ENCODE measurements around the gene USP17L28. TPM values are rescaled to one million over a fixed set of nuclear protein-coding genes. Genes with fewer than 3 reads are reported as not detected.
"Not testable (repeated sequence)": the region's sequence is repeated elsewhere in the genome, so short reads cannot be mapped to it uniquely, and the experiment has no call there.

USP17L28 gene, protein sequence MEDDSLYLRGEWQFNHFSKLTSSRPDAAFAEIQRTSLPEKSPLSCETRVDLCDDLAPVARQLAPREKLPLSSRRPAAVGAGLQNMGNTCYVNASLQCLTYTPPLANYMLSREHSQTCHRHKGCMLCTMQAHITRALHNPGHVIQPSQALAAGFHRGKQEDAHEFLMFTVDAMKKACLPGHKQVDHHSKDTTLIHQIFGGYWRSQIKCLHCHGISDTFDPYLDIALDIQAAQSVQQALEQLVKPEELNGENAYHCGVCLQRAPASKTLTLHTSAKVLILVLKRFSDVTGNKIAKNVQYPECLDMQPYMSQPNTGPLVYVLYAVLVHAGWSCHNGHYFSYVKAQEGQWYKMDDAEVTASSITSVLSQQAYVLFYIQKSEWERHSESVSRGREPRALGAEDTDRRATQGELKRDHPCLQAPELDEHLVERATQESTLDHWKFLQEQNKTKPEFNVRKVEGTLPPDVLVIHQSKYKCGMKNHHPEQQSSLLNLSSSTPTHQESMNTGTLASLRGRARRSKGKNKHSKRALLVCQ
- total RNA-seq, result not detected
- polyA plus RNA-seq (2013, experiment 1 of 2), result not detected
- not detected for polyA plus RNA-seq (2013, experiment 2 of 2)
- long read RNA-seq, experiment 1, result 0 reads
- long read RNA-seq, experiment 2, result 0 reads
- long read RNA-seq, experiment 3, result 0 reads
- long read RNA-seq, experiment 4, result 0 reads

DNA sequence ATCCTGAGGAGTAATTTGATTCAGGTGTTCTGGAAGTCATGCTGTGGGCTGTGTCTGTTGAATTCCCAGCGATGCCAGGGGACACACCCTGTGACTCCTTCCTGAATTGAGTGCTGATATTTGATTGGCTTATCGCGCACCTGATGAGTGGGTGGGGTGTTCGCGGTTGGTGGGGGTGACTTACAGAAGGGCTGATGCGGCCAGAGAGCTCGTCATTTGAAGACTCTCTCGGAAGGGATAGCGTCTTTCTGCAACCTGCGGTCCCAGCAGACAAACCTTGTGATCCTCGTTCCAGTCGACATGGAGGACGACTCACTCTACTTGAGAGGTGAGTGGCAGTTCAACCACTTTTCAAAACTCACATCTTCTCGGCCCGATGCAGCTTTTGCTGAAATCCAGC is at the start of gene USP17L28:
Gene USP17L28, plus strand, starts transcription at position 301 of the 400 bp plus-strand sequence. Its CDS starts 0 bp downstream, at position 301.
- H3K27me3 ChIP-seq (ENCODE audit: control insufficient read depth, insufficient read depth, low read length, poor library complexity, severe bottlenecking); DNase-seq; H3K9me3 ChIP-seq (ENCODE audit: control insufficient read depth, low read length); H3K27ac ChIP-seq (ENCODE audit: low read depth, low read length); H3K4me3 ChIP-seq (ENCODE audit: low read length); H3K27ac Mint-ChIP-seq; H3K36me3 Mint-ChIP-seq (ENCODE audit: low read depth); H3K27me3 Mint-ChIP-seq (ENCODE audit: insufficient read depth); H3K4me1 Mint-ChIP-seq; H3K36me3 ChIP-seq (ENCODE audit: control insufficient read depth, insufficient read depth, low read length); H3K9me3 Mint-ChIP-seq; H3K4me1 ChIP-seq (ENCODE audit: control insufficient read depth, insufficient read depth, low read length); H3K4me3 Mint-ChIP-seq; H3K9ac ChIP-seq (ENCODE audit: extremely low read depth, low read length, poor library complexity, severe bottlenecking): not testable (repeated sequence)
- WGBS, 2 experiments (ENCODE audit: insufficient coverage in 1 of 2, insufficient read length in 1 of 2), result no CpG with 5 or more reads among the region's 15 CpGs

DNA sequence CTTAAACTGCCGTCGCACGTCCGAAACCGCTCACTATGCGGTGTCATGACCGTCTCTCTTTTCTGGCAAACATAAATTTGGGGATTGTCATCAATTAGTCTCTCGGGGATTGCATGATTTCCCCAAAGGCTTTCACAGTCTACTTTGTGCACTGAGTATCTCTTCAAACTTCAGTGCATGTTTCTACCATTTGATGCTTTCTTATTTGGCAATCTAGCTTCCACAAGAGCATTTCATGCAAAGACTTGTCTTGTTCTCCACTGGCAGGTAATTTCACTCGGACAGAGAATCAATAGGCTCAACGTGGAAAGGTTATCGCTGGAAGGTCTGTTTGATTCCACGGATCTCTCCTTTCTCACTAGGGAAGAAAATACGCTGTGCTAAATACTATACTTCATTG is 24.5 kb upstream of the USP17L28 start:
- not testable (repeated sequence) for H3K4me3 ChIP-seq (ENCODE audit: low read length); H3K27me3 ChIP-seq (ENCODE audit: control insufficient read depth, insufficient read depth, low read length, poor library complexity, severe bottlenecking); H3K4me1 ChIP-seq (ENCODE audit: control insufficient read depth, insufficient read depth, low read length); H3K36me3 Mint-ChIP-seq (ENCODE audit: low read depth); H3K36me3 ChIP-seq (ENCODE audit: control insufficient read depth, insufficient read depth, low read length); H3K27ac ChIP-seq (ENCODE audit: low read depth, low read length); H3K9me3 Mint-ChIP-seq; H3K27me3 Mint-ChIP-seq (ENCODE audit: insufficient read depth); H3K4me3 Mint-ChIP-seq; H3K4me1 Mint-ChIP-seq; DNase-seq; H3K9ac ChIP-seq (ENCODE audit: extremely low read depth, low read length, poor library complexity, severe bottlenecking); H3K9me3 ChIP-seq (ENCODE audit: control insufficient read depth, low read length); H3K27ac Mint-ChIP-seq
- WGBS, 2 experiments (ENCODE audit: insufficient coverage in 1 of 2, insufficient read length in 1 of 2), result 44% methylated on average over 3 of the region's 13 CpGs; no CpG with 5 or more reads in 1 of the 2 experiments

DNA sequence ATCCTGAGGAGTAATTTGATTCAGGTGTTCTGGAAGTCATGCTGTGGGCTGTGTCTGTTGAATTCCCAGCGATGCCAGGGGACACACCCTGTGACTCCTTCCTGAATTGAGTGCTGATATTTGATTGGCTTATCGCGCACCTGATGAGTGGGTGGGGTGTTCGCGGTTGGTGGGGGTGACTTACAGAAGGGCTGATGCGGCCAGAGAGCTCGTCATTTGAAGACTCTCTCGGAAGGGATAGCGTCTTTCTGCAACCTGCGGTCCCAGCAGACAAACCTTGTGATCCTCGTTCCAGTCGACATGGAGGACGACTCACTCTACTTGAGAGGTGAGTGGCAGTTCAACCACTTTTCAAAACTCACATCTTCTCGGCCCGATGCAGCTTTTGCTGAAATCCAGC is 23.8 kb upstream of the USP17L28 start, which contains the start of gene USP17L24:
Gene USP17L24, plus strand, starts transcription at position 301 of the 400 bp plus-strand sequence. Its CDS starts 0 bp downstream, at position 301.
- no CpG with 5 or more reads among the region's 15 CpGs for WGBS, 2 experiments (ENCODE audit: insufficient coverage in 1 of 2, insufficient read length in 1 of 2)
- not testable (repeated sequence) for H3K9me3 Mint-ChIP-seq; H3K4me3 Mint-ChIP-seq; H3K9ac ChIP-seq (ENCODE audit: extremely low read depth, low read length, poor library complexity, severe bottlenecking); H3K4me1 Mint-ChIP-seq; H3K27me3 Mint-ChIP-seq (ENCODE audit: insufficient read depth); H3K36me3 Mint-ChIP-seq (ENCODE audit: low read depth); H3K36me3 ChIP-seq (ENCODE audit: control insufficient read depth, insufficient read depth, low read length); H3K27ac Mint-ChIP-seq; DNase-seq; H3K4me3 ChIP-seq (ENCODE audit: low read length); H3K27me3 ChIP-seq (ENCODE audit: control insufficient read depth, insufficient read depth, low read length, poor library complexity, severe bottlenecking); H3K9me3 ChIP-seq (ENCODE audit: control insufficient read depth, low read length); H3K4me1 ChIP-seq (ENCODE audit: control insufficient read depth, insufficient read depth, low read length); H3K27ac ChIP-seq (ENCODE audit: low read depth, low read length)

DNA sequence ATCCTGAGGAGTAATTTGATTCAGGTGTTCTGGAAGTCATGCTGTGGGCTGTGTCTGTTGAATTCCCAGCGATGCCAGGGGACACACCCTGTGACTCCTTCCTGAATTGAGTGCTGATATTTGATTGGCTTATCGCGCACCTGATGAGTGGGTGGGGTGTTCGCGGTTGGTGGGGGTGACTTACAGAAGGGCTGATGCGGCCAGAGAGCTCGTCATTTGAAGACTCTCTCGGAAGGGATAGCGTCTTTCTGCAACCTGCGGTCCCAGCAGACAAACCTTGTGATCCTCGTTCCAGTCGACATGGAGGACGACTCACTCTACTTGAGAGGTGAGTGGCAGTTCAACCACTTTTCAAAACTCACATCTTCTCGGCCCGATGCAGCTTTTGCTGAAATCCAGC is 19.1 kb upstream of the USP17L28 start, which contains the start of gene USP17L25:
Gene USP17L25, plus strand, starts transcription at position 301 of the 400 bp plus-strand sequence. Its CDS starts 0 bp downstream, at position 301.
- H3K9me3 ChIP-seq (ENCODE audit: control insufficient read depth, low read length); H3K27me3 Mint-ChIP-seq (ENCODE audit: insufficient read depth); H3K27ac Mint-ChIP-seq; H3K4me3 Mint-ChIP-seq; H3K36me3 Mint-ChIP-seq (ENCODE audit: low read depth); H3K4me1 Mint-ChIP-seq; H3K9me3 Mint-ChIP-seq; DNase-seq; H3K9ac ChIP-seq (ENCODE audit: extremely low read depth, low read length, poor library complexity, severe bottlenecking); H3K4me3 ChIP-seq (ENCODE audit: low read length); H3K4me1 ChIP-seq (ENCODE audit: control insufficient read depth, insufficient read depth, low read length); H3K36me3 ChIP-seq (ENCODE audit: control insufficient read depth, insufficient read depth, low read length); H3K27ac ChIP-seq (ENCODE audit: low read depth, low read length); H3K27me3 ChIP-seq (ENCODE audit: control insufficient read depth, insufficient read depth, low read length, poor library complexity, severe bottlenecking): not testable (repeated sequence)
- no CpG with 5 or more reads among the region's 15 CpGs for whole genome bisulfite sequencing, 2 experiments (ENCODE audit: insufficient coverage in 1 of 2, insufficient read length in 1 of 2)

DNA sequence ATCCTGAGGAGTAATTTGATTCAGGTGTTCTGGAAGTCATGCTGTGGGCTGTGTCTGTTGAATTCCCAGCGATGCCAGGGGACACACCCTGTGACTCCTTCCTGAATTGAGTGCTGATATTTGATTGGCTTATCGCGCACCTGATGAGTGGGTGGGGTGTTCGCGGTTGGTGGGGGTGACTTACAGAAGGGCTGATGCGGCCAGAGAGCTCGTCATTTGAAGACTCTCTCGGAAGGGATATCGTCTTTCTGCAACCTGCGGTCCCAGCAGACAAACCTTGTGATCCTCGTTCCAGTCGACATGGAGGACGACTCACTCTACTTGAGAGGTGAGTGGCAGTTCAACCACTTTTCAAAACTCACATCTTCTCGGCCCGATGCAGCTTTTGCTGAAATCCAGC is 14.3 kb upstream of the USP17L28 start, which contains the start of gene USP17L26:
Gene USP17L26, plus strand, starts transcription at position 301 of the 400 bp plus-strand sequence. Its CDS starts 0 bp downstream, at position 301.
- H3K4me3 ChIP-seq (ENCODE audit: low read length); H3K27ac Mint-ChIP-seq; H3K27me3 ChIP-seq (ENCODE audit: control insufficient read depth, insufficient read depth, low read length, poor library complexity, severe bottlenecking); H3K9ac ChIP-seq (ENCODE audit: extremely low read depth, low read length, poor library complexity, severe bottlenecking); H3K9me3 Mint-ChIP-seq; H3K4me3 Mint-ChIP-seq; DNase-seq; H3K4me1 Mint-ChIP-seq; H3K9me3 ChIP-seq (ENCODE audit: control insufficient read depth, low read length); H3K36me3 Mint-ChIP-seq (ENCODE audit: low read depth); H3K4me1 ChIP-seq (ENCODE audit: control insufficient read depth, insufficient read depth, low read length); H3K36me3 ChIP-seq (ENCODE audit: control insufficient read depth, insufficient read depth, low read length); H3K27me3 Mint-ChIP-seq (ENCODE audit: insufficient read depth); H3K27ac ChIP-seq (ENCODE audit: low read depth, low read length): not testable (repeated sequence)
- WGBS, 2 experiments (ENCODE audit: insufficient coverage in 1 of 2, insufficient read length in 1 of 2), result no CpG with 5 or more reads among the region's 15 CpGs

DNA sequence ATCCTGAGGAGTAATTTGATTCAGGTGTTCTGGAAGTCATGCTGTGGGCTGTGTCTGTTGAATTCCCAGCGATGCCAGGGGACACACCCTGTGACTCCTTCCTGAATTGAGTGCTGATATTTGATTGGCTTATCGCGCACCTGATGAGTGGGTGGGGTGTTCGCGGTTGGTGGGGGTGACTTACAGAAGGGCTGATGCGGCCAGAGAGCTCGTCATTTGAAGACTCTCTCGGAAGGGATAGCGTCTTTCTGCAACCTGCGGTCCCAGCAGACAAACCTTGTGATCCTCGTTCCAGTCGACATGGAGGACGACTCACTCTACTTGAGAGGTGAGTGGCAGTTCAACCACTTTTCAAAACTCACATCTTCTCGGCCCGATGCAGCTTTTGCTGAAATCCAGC is 9.6 kb upstream of the USP17L28 start, which contains the start of gene USP17L5:
Gene USP17L5, plus strand, starts transcription at position 301 of the 400 bp plus-strand sequence. Its CDS starts 0 bp downstream, at position 301.
- not testable (repeated sequence) for H3K27ac Mint-ChIP-seq; H3K36me3 Mint-ChIP-seq (ENCODE audit: low read depth); H3K4me1 ChIP-seq (ENCODE audit: control insufficient read depth, insufficient read depth, low read length); DNase-seq; H3K9me3 ChIP-seq (ENCODE audit: control insufficient read depth, low read length); H3K9ac ChIP-seq (ENCODE audit: extremely low read depth, low read length, poor library complexity, severe bottlenecking); H3K36me3 ChIP-seq (ENCODE audit: control insufficient read depth, insufficient read depth, low read length); H3K4me3 Mint-ChIP-seq; H3K9me3 Mint-ChIP-seq; H3K4me1 Mint-ChIP-seq; H3K4me3 ChIP-seq (ENCODE audit: low read length); H3K27me3 Mint-ChIP-seq (ENCODE audit: insufficient read depth); H3K27me3 ChIP-seq (ENCODE audit: control insufficient read depth, insufficient read depth, low read length, poor library complexity, severe bottlenecking); H3K27ac ChIP-seq (ENCODE audit: low read depth, low read length)
- no CpG with 5 or more reads among the region's 15 CpGs for whole genome bisulfite sequencing, 2 experiments (ENCODE audit: insufficient coverage in 1 of 2, insufficient read length in 1 of 2)

Data from endodermal cell (in vitro differentiated cells).